AG08395 (cell line): ENCODE data around the gene SLC9A9.

Experiments used
- DNase-seq: peaks from one replicate; pipeline ENCODE4 v3.0.0; 2012; ENCODE audit warnings: mixed read lengths, low spot score

Gene SLC9A9

DNA sequence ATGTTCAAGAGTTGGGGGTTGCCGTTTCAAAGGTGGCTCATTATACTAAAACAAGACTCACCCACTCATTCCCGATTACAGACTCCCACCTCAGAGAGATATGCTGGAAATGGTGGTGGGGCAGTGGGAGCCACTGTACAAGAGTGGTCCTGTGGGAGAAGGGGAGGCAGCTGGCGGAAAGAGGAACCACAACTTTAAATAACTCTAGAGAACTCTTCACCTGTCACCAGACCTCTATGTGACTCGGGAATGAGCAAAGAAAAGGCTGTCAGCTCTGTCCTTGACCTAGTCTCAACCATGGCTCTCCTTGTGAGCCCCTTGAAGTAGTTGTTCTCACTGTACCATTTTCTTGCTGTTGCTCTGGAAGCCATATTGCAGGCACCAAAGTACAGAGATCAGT is 434.9 kb downstream of the SLC9A9 start:
- no peak for DNase-seq

DNA sequence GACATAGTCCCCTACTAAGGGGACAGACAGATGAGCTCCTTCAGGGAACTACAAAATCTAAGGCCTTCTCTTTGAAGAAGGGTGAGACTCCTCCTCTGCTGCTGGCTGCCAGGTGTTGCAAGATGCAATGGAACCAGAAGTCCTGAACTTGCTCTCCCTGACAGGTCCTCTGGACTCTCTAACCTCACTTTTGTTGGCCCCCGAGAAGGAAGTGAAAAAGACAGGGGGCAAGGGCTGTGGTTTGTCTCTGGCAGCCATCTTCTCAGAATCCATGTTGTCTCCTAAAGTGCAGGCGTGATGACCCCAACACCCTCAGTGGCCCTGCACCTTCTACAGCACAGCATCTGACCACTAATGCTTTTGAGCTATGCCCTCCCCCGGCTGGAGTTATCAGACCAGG is 436.2 kb downstream of the SLC9A9 start:
- DNase-seq, result no peak

DNA sequence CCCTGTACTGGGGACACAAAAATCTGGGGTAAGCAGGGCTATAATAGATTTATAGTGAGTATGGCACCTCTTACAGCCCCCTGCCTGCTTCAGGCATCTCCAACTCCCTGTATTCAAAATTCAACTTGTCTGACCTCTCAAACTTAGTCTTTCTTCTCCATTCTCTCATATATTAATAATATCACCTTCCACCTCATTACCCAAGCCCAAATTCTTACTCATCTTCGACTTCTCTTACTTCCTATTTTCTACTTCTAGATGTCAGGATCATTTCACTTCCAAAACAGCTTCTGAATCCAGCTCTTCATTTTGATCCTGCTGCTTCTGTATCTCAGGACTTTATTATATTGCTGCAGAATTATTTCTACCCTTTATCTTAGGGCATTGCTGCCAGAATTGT is 438.0 kb downstream of the SLC9A9 start:
- DNase-seq, result no peak

DNA sequence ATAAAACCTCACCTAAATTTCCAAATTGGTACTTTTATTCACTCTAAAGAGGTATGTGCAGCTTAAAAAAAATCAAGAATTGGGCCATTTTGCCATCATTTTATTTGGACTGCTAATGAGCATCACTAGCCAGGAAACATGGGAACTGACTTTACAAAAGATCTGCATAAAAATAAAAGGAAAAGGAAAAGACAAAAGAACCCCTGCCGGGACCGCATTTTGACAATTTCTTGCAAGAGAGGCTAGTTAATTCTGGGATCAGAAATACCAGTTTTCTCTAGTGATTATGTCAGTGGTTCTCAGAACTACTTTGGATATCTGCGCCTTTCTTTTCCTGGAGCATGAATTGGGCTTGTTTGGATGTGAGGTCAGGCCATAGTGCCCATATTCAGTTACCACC is 439.5 kb downstream of the SLC9A9 start:
- DNase-seq, result no peak

DNA sequence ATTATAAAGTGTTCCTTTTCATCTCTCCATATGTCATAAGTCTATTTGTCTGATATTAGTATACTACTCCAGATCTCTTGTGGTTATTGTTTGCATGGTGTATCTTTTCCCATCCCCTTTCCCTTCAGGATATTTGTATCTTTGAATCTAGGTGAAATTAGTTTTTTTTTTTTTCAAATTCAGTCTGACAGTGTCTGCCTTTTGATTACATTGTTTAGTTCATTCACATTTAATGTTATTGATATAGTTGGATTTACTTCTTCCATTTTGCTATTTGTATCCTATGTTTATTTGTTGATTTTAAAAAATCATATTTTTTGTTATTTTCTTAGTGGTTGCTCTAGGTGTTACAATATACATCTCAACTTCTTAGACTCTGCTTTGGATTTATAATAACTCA is 445.7 kb downstream of the SLC9A9 start:
- no peak for DNase-seq

DNA sequence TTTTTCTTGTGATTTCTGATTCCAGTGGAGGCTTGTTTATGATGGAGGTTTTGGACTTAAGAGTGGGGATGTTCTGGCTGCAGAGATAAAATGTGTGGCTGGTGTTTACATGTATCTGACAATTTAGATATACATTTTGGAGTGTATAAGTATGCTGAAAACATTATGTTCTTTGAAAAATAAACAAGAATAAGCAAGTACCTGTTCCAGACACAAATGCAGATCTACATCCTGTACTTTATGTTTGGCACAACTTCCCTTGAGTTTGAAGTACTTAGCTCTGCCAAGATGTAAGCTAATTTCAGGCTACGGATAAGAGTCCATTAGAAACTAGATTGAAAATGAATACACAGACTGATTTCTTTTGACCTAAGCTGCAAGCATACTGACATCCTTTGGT is 451.5 kb downstream of the SLC9A9 start:
- no peak for DNase-seq

DNA sequence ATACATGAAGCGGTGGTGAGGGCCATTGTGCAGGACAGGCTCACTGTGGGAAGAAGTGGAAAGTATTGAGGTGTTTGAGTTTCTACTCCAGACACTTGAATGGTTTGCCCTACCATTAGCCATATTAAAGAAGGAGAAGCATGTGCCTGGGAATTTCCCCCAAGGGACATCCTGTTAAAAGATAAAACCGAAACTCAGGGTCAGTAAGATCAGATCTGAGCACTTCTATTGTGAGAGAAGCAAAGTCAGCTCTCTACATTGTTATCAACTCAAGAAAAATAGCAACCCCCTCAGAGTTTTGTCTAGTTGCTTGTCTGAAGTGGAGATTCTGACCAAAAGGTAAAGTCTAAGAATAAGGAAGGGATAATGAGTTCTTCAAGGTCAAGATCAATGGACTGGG is 458.9 kb downstream of the SLC9A9 start:
- no peak for DNase-seq

DNA sequence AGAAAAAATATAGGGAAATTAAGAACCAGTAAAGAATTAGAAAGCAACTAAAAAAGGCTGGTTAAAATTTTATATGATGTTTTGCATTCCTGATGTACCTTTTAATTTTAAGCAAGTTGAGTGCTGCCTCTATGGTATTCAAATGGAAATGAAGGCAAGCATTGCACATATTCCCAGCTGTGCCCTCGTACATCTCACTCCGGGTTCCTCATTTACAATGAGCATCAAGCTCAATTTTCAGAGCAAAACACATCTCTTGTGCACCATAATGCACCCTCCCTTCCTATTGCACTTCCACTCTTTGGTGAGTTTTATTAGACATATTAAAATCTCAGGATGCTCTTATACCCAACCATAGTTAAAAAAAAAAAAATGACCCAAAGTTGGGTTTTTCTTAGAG is 460.8 kb downstream of the SLC9A9 start:
- DNase-seq, result no peak

DNA sequence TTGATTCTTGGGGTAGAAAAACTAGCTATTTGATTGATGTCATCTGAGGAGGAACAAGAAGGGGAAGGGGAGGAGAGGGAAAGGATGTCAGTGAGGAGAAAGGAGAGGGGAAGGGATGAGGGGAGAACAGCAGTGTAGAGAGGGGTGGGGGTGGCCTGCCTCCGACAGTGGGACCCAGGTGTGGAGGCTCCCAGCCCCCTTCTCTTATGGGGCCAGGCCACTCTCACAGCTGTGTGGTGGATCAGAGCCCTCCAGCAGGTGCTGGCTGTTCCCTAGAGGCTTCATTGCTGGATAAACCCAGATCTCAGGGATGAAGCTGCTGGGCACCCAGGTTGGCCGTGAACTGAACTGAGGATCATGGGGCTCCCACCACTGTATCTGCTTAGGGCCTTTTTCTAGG is 464.2 kb downstream of the SLC9A9 start:
- DNase-seq, result no peak

DNA sequence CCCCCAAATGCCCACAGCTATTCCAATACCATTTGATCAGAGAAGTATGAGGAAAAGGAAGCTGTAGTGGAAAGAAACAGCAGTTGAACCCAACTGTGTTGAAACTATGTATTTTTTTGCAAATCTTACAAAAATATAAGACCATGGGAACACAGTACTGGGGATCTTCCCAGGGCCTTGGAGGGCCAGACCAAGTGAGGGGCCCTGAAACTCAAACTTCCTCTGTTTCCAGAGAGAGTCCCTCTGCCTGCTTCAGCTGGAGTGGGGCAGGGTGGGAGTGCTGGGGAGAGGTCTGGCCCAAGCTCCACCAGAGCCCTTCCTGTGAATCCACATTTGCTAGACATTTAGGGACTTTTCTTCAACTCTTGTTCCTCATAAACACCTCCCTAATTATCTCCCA is 464.8 kb downstream of the SLC9A9 start:
- DNase-seq, result no peak

DNA sequence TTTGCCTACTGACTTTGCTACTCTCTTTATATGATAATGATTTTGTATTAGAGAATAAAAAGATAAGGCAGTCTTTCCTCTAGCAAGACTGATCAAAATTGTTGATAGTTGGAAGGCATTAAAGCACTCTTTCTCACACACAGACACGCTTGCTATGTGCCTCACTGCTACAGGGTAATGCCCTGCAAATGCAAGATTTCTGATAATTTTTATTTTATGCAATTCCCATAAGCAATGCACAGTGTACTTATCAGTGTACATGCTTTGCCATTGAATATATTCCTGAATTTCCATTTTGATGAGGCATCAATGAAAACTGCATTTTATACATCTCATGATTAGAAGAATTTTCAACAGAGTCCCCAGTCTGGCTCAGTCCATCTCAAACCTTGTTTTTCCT is 465.5 kb downstream of the SLC9A9 start:
- no peak for DNase-seq

DNA sequence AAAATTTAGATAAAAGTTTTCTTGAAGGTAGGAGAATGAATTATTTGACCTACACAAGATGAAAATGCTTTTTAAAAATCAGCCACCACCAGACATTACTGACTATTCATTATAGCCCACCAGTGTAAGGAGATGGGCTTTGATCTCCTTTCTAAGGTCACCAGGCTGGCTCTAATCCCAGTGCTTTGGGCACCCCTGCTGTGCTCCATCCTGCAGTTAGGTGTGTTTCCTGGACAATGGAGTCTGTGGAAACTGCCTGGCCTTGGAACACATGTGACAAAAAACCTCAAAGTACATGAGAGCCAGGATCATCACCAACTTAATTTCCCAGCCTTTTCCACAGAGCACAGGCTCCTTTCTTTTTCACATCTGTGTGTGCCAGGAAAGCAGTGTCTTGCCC is 467.8 kb downstream of the SLC9A9 start:
- DNase-seq, result no peak

DNA sequence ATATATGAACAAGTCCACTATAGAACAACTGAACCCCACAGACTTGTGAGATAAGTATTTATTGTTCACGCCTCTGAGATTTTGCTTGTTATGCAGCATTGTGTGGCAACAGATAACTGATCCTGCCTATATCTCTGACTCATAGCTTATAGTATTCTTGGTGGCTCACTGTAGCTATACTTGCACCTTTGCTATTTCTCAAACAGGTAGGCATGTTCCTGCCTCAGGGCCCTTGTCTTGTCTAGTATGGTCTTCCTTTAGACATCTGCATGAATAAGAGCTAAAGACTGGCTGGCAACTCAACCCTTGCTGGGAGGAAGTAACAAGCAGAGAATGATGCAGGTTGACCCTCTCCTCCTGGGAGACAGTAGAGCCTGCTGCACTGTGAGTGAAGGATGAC is 472.6 kb downstream of the SLC9A9 start:
- DNase-seq, result no peak

DNA sequence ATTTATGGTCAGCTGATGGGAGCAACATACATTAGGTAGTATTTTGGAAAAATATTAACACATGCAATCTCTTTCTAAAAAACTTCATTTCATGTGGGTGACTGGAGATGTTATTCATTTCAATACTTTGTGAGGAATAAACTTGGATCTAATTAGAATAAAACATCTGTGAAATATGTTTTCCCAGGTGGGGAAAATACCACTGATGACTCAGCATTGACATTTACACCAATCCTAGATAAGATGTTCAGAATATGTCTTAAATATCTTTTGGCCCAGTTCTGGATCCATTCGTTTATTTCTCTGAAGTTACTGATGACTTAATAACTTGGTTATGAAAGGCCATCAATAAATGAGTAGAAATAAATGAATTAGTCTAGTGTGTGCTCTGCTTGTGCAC is 481.1 kb downstream of the SLC9A9 start:
- DNase-seq, result no peak

DNA sequence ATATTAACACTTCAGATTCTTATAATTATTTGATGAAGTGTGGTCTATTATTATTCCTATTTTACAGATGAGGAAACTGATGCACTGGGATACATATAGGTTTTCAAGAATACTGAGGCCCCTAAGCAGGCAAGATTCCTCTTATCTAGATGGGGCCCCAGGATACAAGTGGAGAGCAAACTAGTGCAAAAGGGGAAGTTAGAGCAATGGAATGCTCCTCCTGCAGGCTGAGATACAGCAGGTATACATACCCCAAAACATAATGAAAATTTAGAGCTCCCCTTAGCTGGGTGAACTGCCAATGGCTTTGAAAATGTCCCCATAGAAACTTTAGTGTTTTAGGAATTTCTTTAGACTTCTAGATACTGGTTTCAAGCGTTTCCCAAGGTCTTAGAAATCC is 481.6 kb downstream of the SLC9A9 start:
- no peak for DNase-seq

DNA sequence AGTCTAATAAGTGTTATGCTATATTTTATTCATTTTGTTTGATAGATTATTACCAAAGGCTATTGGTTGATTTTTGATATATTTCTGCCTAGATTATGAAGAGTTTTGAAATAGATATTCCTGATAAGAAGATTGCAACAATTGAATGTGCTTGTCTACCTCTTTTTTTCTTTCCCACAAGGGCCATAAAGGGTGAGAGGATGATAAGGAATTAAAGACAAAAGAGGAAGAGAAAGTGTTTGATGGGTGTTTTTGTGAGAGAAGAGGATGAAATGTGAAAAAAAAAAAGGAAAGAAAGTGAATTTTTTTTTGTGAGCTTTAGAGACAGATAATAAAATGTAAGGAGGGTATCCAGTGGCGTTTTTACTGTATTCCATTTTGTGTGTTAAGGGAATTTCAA is 484.3 kb downstream of the SLC9A9 start:
- no peak for DNase-seq

DNA sequence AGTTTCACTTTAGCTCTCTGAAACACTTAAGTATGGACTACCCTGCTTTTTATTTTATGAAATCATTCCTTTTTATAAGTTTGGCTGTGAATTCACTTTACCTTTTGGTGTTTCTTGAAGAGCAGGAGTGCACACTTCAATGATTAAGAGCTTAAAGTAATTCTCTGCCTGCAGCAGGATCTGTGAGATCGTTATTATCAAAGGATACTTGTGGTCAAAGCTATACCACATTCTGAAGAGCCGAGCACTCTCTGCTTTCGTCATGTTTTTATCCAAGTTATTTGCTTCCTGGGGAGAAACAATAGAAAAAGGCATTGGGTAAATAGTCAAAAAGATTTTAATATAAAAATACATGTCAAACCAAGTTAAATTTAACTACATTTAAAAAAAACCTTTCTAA is 485.0 kb downstream of the SLC9A9 start:
- DNase-seq, result no peak

DNA sequence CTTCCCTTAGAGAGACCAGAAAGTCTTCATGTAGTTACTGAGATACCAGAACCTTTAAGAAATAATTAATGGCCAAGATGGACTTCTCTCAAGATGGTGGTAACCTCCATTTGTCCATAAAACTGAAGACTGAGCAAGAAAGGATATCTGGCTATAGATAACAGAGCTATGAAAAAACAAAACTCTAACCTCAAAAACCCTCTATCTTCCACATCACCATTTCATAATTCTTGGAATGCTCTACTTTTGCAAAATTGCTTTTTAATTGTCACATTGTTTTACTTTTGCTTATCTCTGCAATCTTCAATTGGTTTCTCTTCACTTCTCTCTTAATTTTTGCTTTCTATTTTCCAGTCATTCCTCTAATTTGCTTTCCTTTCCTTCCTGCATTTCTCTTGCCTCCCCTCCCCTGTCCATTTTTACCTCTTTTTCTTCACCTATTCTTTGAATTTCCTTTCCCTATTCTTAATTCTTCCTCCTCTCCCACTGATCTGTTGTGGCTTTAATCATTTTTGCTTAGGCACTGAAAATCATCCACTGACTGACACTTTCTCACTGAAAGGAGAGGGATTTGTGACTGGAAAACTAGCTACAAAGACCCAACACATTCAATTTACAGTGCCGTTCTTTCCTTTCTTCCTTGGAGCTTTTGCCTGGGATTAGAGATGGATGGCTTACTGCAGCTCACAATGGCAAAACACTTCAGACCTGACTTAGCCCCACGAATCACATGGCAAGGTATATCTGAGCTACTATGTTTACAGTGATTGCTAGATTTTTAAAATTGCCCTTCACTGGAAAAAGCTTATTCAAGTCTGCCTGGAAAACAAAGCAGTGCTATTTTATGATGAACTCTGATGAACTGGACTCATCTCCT is 485.9 kb downstream of the SLC9A9 start:
- no peak for DNase-seq

DNA sequence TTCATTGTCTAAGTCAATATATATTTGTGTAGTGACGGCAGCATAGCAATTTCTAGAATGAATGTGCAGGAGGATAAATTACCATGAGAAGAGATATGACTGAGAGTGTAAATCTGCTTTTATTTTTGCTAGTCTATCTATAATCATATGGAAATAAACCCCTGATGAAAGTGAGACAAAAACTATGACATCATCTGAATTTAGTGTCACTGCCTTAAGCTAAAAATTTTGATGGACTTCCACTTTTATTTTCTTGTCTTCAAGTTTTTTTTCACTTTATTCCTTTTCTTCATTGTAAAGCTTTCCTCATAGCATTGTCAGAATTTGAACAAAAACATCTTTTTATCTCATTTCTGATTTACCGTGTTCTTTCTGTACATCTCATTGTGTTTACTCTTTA is 486.7 kb downstream of the SLC9A9 start:
- no peak for DNase-seq

DNA sequence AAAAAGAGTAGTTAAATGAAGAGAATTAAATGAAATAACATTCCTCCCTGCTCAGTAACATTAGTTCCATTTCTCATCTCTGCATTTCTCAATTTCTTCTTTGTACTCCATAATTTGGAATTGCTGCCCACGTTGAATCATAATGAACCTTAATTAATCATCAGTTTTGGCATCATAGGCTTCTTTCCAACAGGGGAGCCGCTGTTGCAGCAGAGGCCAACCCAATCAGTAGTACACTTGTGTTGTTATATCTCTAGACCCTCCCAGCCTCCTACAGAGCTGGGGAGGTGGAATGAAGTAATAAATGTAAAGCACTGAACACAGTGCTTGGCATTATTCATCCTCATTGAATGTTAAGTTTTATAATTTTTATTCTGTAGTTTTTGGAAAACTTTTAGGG is 488.0 kb downstream of the SLC9A9 start:
- DNase-seq, result no peak

DNA sequence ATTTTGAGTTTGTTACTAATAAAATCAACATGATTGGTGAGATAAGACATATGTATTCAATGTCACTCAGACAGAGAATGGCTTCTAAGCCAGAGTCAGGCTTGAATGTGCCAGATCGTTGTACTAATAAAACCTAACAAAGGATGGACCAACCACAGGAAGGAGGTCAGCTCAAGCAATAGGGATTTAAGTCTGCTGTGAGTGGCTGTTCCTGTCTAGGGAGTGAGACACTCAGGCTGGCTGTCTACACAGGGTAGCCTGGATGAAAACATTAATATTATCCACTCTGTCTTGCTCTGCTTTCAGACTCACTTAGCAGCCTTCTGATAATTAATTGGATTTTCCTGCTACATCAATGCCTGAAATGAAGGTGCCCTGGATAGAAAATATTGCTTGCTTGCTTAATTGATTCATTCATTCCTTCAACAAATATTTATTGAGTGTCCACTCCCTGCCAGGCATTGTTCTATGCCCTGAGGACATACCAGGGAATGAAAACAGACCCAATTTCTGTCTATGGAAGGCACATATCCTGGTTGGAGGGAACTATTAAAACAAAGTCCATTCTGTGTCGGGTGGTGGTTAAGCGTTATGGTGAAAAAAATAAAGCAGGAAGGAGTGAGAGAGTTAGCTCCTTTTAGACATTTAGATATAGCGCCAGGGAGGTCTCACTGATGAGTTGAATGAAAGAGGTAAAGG is 489.3 kb downstream of the SLC9A9 start:
- no peak for DNase-seq

DNA sequence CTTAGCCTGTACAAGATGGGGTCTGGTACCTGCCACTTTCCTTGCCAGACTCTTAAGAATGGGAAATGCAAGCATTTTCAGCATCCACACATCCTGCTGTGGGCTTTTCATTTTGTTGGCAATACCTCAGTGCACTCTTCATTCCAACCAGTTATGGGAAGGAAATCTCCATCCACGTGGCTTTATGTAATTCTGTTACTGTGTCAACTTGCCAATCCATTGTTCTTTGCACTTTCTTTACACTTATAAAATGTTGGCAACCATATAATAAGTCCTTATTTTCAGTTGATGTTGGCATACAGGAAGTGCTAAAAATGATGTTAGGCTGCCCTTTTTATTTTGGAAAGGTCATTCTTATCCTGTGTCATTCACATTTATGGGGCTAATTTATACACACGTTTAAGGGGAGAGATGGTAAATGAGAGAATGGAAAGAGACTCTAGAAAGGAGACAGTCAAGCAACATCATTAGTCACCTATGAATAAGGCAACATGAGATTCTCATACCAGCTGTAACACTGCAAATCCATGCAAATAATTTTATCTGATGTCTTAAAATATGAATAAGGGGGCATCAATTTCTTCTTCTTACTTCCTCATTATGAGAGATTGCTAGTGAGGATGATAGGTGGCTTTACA is 490.0 kb downstream of the SLC9A9 start:
- no peak for DNase-seq

DNA sequence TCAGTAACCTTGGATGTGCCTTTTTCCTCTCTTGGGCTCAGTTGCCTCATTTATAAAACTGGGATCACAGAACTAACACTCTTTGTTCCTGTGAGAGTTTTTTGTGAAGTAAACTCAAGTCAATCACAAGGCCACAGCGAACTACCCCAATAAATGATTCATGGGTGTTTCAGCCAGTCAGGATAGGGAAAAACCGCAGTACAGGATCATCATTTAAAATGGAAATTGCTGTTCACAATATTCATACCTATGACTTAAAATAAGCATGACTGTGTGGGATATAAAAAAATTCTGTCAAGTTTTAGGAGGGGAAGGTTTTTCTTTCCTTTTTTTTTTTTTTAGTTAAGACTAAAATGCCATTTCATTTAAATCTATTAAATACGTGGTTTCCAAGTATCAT is 490.6 kb downstream of the SLC9A9 start:
- no peak for DNase-seq
